Peyer's patch (tissue), 4 donors: Measurements from ENCODE around the gene FMNL2. TPM values are rescaled to one million over a fixed set of nuclear protein-coding genes. Genes with fewer than 3 reads are reported as not detected.

ENCODE experiments used
- DNase-seq, 3 donors: peaks; one replicate each; pipeline ENCODE4 v3.0.0-alpha.2; 2017 to 2019
- H3K27ac ChIP-seq, 4 donors: fragments of 200-600 bp; sonication (generic); one replicate each; pipeline ENCODE4 v1.5.1; 2016 to 2019
- H3K27me3 ChIP-seq, 2 donors: fragments of 200-600 bp; sonication (generic); one replicate each; pipeline ENCODE4 v1.5.1; 2019
- H3K36me3 ChIP-seq, 3 donors: fragments of 200-600 bp; sonication (generic); one replicate each; pipeline ENCODE4 v1.5.1; 2016 to 2019
- H3K4me1 ChIP-seq, 4 donors: fragments of 200-600 bp; sonication (generic); one replicate each; pipeline ENCODE4 v1.5.1; 2016 to 2019
- H3K4me3 ChIP-seq, 4 donors: fragments of 200-600 bp; sonication (generic); 1 replicate in 3 of 4; 2 replicates in 1 of 4; pipeline ENCODE4 v1.5.1; 2016 to 2019; ENCODE audit warnings: mild to moderate bottlenecking in 1 of 4
- H3K9me3 ChIP-seq, 4 donors: fragments of 200-600 bp; sonication (generic); one replicate each; pipeline ENCODE4 v1.5.1; 2016 to 2019; ENCODE audit warnings: mild to moderate bottlenecking in 1 of 4
- CTCF ChIP-seq, 6 experiments: fragments of 450-650 bp in 4 of 6; fragments of 200-600 bp in 2 of 6; sonication (generic) in 1 of 6; IDR thresholded peaks; one replicate each; pipeline ENCODE4 v1.5.1; 2017 to 2019; ENCODE audit warnings: antibody characterized with exemption in 6 of 6, mild to moderate bottlenecking in 3 of 6, moderate library complexity in 1 of 6
- POLR2A ChIP-seq, 2 donors: fragments of 450-650 bp; IDR thresholded peaks; one replicate each; pipeline ENCODE4 v1.5.1; 2017; ENCODE audit warnings: antibody characterized with exemption in 2 of 2, mild to moderate bottlenecking in 2 of 2, moderate library complexity in 2 of 2
- total RNA-seq, 4 donors: library from RNA; depleted of rRNA; stranded (reverse); fragments of >200 nt; gene quantifications; one replicate each; pipeline ENCODE4 v1.1.0, GENCODE V29; 2016

The FMNL2 gene
- total RNA-seq, 4 donors from 2014 or later = 7.5 to 52.0 (median 17.1) TPM

DNA sequence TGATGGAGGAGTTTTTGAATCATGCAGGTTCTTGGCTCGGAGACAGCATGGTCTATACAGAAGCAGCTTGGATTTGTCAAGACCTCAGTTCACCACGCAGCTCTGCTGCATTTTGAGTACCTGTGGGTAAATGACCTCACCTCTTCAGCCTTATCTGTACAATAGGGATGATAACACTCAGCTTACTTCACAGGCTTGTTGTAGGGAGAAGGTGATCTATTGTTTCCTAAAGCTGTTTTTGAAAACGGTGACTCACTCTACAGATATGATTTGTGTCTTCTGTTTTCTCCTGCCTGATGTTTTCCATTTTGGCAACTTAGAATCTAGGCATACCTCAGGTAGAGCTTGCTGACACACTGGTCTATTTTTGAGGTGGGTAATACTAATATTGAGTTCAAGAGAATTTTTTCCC is 80.3 kb downstream of the FMNL2 start:
- no peak for DNase-seq
- Histone ChIP-seq H3K27me3 (no peaks in the 10 kb centered on the region), H3K27ac (no peak overlapping the region)

DNA sequence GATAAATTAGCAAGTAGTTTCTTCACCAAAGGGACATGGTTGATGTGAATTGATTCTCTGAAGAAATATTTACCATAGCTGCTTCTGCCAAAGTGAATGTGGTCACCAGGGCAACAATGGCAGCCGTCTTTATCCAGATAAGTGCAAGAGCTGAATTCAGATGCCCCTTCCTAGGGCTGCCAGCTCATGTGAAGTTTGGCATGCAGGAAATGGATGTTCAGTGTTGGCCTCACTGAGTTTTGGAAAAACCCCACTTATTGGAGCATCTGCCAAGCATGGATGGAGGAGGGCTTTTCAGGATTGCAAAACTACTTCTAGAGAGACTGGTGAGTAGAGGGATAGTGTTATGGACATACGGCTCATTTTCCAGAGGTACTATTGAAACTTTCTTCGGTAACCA is 80.8 kb downstream of the FMNL2 start:
- Histone ChIP-seq H3K9me3 (no peaks in the 10 kb centered on the region), H3K4me1 (no peaks in the 10 kb centered on the region), H3K36me3 (no peaks in the 10 kb centered on the region), H3K4me3 (no peak overlapping the region), H3K27me3 (no peaks in the 10 kb centered on the region), H3K27ac (no peak overlapping the region)
- no peak for DNase-seq
- TF ChIP-seq CTCF (IDR thresholded peaks at IDR 0.05) = no peak
- no peak for TF ChIP-seq POLR2A (IDR thresholded peaks at IDR 0.05)

More for the DNA sequence above, 80.3 kb downstream of the FMNL2 start:
- Histone ChIP-seq H3K36me3 (no peaks in the 10 kb centered on the region), H3K9me3 (no peaks in the 10 kb centered on the region), H3K4me3 (no peak overlapping the region), H3K4me1 (no peaks in the 10 kb centered on the region)
- TF ChIP-seq POLR2A (IDR thresholded peaks at IDR 0.05) (no peak), CTCF (IDR thresholded peaks at IDR 0.05) (no peak)

- Histone ChIP-seq H3K4me1 (peaks cover 0 to 7% (median 0%) of the 10 kb centered on the region in 4 donors), H3K4me3 (no peak overlapping the region), H3K36me3 (no peaks in the 10 kb centered on the region), H3K27ac (no peak overlapping the region), H3K9me3 (no peaks in the 10 kb centered on the region), H3K27me3 (no peaks in the 10 kb centered on the region)
- no peak for TF ChIP-seq POLR2A (IDR thresholded peaks at IDR 0.05)
- no peak for TF ChIP-seq CTCF (IDR thresholded peaks at IDR 0.05)
- no peak for DNase-seq
These were observed 83.7 kb downstream of the FMNL2 start for GRCh38 chr2:152418688-152419087.

GRCh38 chr2:152419944-152420343 is 85.0 kb downstream of the FMNL2 start:
- no peak overlapping the region for H3K27ac ChIP-seq
- no peaks in the 10 kb centered on the region for H3K9me3 ChIP-seq
- H3K36me3 ChIP-seq = no peaks in the 10 kb centered on the region
- no peak overlapping the region for H3K4me3 ChIP-seq
- no peak for DNase-seq
- H3K27me3 ChIP-seq = no peaks in the 10 kb centered on the region
- peaks cover 0 to 7% (median 0%) of the 10 kb centered on the region in 4 donors for H3K4me1 ChIP-seq
- TF ChIP-seq CTCF (IDR thresholded peaks at IDR 0.05) (no peak), POLR2A (IDR thresholded peaks at IDR 0.05) (no peak)

DNA sequence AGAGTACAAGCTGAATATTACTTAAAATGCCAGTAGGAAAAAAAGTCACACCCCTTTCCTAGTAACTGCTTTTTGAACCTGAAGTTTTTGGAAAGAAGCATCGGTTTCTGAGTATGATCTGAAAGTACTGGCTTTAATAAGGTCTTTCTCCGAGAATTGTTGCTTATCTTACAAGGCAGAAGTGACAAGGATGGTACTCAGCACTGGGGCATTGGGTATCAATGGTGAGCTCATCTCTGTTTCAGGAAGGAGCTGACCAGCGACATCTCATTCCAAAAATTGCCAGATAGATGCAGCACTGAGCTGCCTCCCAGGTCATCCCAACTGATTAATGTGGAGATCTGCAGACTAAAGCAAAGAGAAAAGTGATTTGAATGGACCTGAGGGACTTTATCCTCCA is 85.4 kb downstream of the FMNL2 start:
- Histone ChIP-seq H3K27ac (no peak overlapping the region), H3K27me3 (no peaks in the 10 kb centered on the region), H3K9me3 (no peaks in the 10 kb centered on the region), H3K36me3 (no peaks in the 10 kb centered on the region), H3K4me1 (peaks cover 0 to 7% (median 0%) of the 10 kb centered on the region in 4 donors), H3K4me3 (no peak overlapping the region)
- no peak for TF ChIP-seq CTCF (IDR thresholded peaks at IDR 0.05)
- TF ChIP-seq POLR2A (IDR thresholded peaks at IDR 0.05) = no peak
- DNase-seq = no peak

- no peak overlapping the region for H3K4me3 ChIP-seq
- H3K27me3 ChIP-seq = no peaks in the 10 kb centered on the region
- H3K4me1 ChIP-seq = peaks cover 0 to 7% (median 0%) of the 10 kb centered on the region in 4 donors
- no peak overlapping the region for H3K27ac ChIP-seq
- no peak for DNase-seq
- no peak for TF ChIP-seq CTCF (IDR thresholded peaks at IDR 0.05)
- no peak for TF ChIP-seq POLR2A (IDR thresholded peaks at IDR 0.05)
- no peaks in the 10 kb centered on the region for H3K36me3 ChIP-seq
- H3K9me3 ChIP-seq = no peaks in the 10 kb centered on the region
These were observed 86.0 kb downstream of the FMNL2 start for GRCh38 chr2:152420936-152421335.
